Breast epithelium (tissue), 4 donors: ENCODE data around the gene UBAP1L. TPM values are rescaled to one million over a fixed set of nuclear protein-coding genes. Genes with fewer than 3 reads are reported as not detected.
A peak's percentile ranks its signal among the peaks of the same experiment; 100 is the strongest.

Experiments used
- DNase-seq, 2 donors: peaks; one replicate each; pipeline ENCODE4 v3.0.0-alpha.2; 2019; ENCODE audit warnings: low spot score in 2 of 2
- H3K27ac ChIP-seq, 2 donors: fragments of 200-600 bp; sonication (generic) in 1 of 2; one replicate each; pipeline ENCODE4 v1.5.1; 2016 to 2019; ENCODE audit warnings: mild to moderate bottlenecking in 1 of 2
- H3K27me3 ChIP-seq, 2 donors: fragments of 200-600 bp; sonication (generic) in 1 of 2; one replicate each; pipeline versions ENCODE4 v1.5.1 to v1.6.0; 2017 to 2019; ENCODE audit warnings: control low read depth in 1 of 2, mild to moderate bottlenecking in 1 of 2
- H3K36me3 ChIP-seq: fragments of 200-600 bp; one replicate; pipeline ENCODE4 v1.5.1; 2019
- H3K4me1 ChIP-seq, 2 donors: fragments of 200-600 bp; sonication (generic); one replicate each; pipeline ENCODE4 v1.5.1; 2016 to 2019; ENCODE audit warnings: control low read depth in 1 of 2
- H3K4me3 ChIP-seq, 3 donors: fragments of 200-600 bp; sonication (generic); 1 replicate in 2 of 3; 2 replicates in 1 of 3; pipeline ENCODE4 v1.5.1; 2016 to 2019; ENCODE audit warnings: mild to moderate bottlenecking in 3 of 3, moderate library complexity in 2 of 3
- H3K9me3 ChIP-seq, 2 donors: fragments of 200-600 bp; sonication (generic) in 1 of 2; one replicate each; pipeline ENCODE4 v1.5.1; 2016 to 2019; ENCODE audit warnings: control low read depth in 1 of 2
- CTCF ChIP-seq, 3 donors: fragments of 450-650 bp; IDR thresholded peaks; one replicate each; pipeline ENCODE4 v1.5.1; 2016 to 2017; ENCODE audit warnings: antibody characterized with exemption in 3 of 3, mild to moderate bottlenecking in 3 of 3, moderate library complexity in 3 of 3
- POLR2A ChIP-seq: fragments of 450-650 bp; IDR thresholded peaks from one replicate; pipeline ENCODE4 v1.6.1; 2016; ENCODE audit warnings: antibody characterized with exemption, mild to moderate bottlenecking, moderate library complexity
- POLR2AphosphoS5 ChIP-seq, 3 donors: sonication (generic); formaldehyde crosslinking; IDR thresholded peaks; one replicate each; pipeline ENCODE4 v1.6.1; 2017; ENCODE audit warnings: antibody characterized with exemption in 3 of 3
- intact Hi-C: fragments of 100-400 bp; cut with DNase I; formaldehyde crosslinking; loops from one replicate; pipeline ENCODE4 v1.15.1; 2023; ENCODE audit warnings: low total_unique reads
- total RNA-seq, 3 donors: library from RNA; depleted of rRNA; stranded (reverse); fragments of >200 nt; gene quantifications; one replicate each; pipeline ENCODE4 v1.1.0, GENCODE V29; 2016

The UBAP1L gene
- total RNA-seq, 3 donors from 2014 or later, result 3.7 to 10.0 (median 7.2) TPM

- Histone ChIP-seq H3K27me3 (no peaks in the 10 kb centered on the region), H3K36me3 (no peaks in the 10 kb centered on the region), H3K9me3 (no peaks in the 10 kb centered on the region), H3K4me3 (no peak overlapping the region), H3K4me1 (no peaks in the 10 kb centered on the region), H3K27ac (peak overlapping the region in 1 of 2 donors; percentile 57)
- intact Hi-C loops, result no loop called here
- TF ChIP-seq POLR2AphosphoS5 (IDR thresholded peaks at IDR 0.05), result no peak
- no peak for TF ChIP-seq POLR2A
- TF ChIP-seq CTCF (IDR thresholded peaks at IDR 0.05), result no peak
- no peak for DNase-seq
Observed at GRCh38 chr15:65062061-65062460, 52.9 kb downstream of the UBAP1L start.

- Histone ChIP-seq H3K4me1 (no peaks in the 10 kb centered on the region), H3K27me3 (no peaks in the 10 kb centered on the region), H3K4me3 (no peak overlapping the region), H3K36me3 (no peaks in the 10 kb centered on the region), H3K9me3 (no peaks in the 10 kb centered on the region), H3K27ac (peak overlapping the region in 1 of 2 donors; percentile 22)
- DNase-seq, result no peak
- TF ChIP-seq POLR2A (no peak), POLR2AphosphoS5 (IDR thresholded peaks at IDR 0.05) (no peak), CTCF (IDR thresholded peaks at IDR 0.05) (no peak)
- intact Hi-C loops, result no loop called here
Observed at GRCh38 chr15:65060641-65061397, 54.2 kb downstream of the UBAP1L start.

- Histone ChIP-seq H3K36me3 (no peaks in the 10 kb centered on the region), H3K27me3 (no peaks in the 10 kb centered on the region), H3K4me1 (no peaks in the 10 kb centered on the region), H3K4me3 (no peak overlapping the region), H3K9me3 (no peaks in the 10 kb centered on the region), H3K27ac (peak overlapping the region in 1 of 2 donors; percentile 41)
- TF ChIP-seq CTCF (IDR thresholded peaks at IDR 0.05) (no peak), POLR2A (no peak), POLR2AphosphoS5 (IDR thresholded peaks at IDR 0.05) (no peak)
- intact Hi-C loops, result no loop called here
- DNase-seq, result no peak
Observed at GRCh38 chr15:65059931-65060596, 54.9 kb downstream of the UBAP1L start.

- DNase-seq, result no peak
- intact Hi-C loops, result no loop called here
- H3K27me3 ChIP-seq, result no peaks in the 10 kb centered on the region
- H3K9me3 ChIP-seq, result no peaks in the 10 kb centered on the region
- no peaks in the 10 kb centered on the region for H3K36me3 ChIP-seq
- no peak overlapping the region for H3K4me3 ChIP-seq
- H3K27ac ChIP-seq, result peak overlapping the region in 1 of 2 donors; percentile 41
- TF ChIP-seq POLR2A, result no peak
- no peak for TF ChIP-seq CTCF (IDR thresholded peaks at IDR 0.05)
- TF ChIP-seq POLR2AphosphoS5 (IDR thresholded peaks at IDR 0.05), result no peak
- no peaks in the 10 kb centered on the region for H3K4me1 ChIP-seq
Observed at GRCh38 chr15:65059369-65059750, 55.6 kb downstream of the UBAP1L start.
